SK-MEL-5 (cell line): ENCODE data around the gene LGALS12. TPM values are rescaled to one million over a fixed set of nuclear protein-coding genes. Genes with fewer than 3 reads are reported as not detected.

ENCODE experiments used
- DNase-seq: peaks from one replicate; pipeline ENCODE4 v3.0.0-alpha.2; 2016; ENCODE audit warnings: low read depth, low spot score
- in situ Hi-C: cut with HindIII; loops from 2 replicates; pipeline ENCODE4 v1.10.0; 2016; ENCODE audit warnings: low sequenced_read_pairs, high pct_unique_total_duplicates, low pct_unique_long_range_greater_than_20kb
- total RNA-seq: library from RNA; depleted of rRNA; stranded (reverse); fragments of >200 nt; shearing (Covaris generic); gene quantifications from 2 replicates; pipeline ENCODE4 v1.2.3, GENCODE V29; 2014

Gene LGALS12
- total RNA-seq, 1 experiment from 2014 or later = not detected

GRCh38 chr11:63501236-63501635 is 4.6 kb upstream of the LGALS12 start:
- no peak for DNase-seq
- in situ Hi-C loops = no loop called here

DNA sequence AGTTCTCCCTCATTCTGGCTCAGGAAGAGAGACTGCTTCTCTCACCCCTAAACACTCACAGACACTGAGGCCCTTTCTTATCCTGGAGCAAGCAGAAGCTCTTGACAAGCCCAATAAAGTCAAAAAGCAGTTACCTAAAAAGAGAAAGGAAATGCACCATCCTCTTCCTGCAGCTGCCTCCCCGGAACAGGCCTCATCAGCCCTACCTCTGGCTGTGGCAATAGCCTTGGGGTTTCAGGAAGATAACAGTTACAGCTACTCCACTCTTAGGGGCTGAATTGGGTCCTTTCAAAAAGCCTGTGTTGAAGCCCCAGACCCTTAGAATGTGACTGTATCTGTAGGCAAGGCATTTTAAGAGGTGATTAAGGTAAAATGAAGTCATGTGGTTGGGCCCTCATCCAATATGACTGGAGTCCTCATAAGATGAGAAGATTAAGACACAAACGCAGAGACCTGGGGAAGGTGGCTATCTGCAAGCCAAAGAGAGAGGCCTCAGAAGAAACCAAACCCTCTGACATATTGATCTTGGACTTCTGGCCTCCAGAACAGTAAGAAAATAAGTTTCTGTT is 3.5 kb upstream of the LGALS12 start:
- DNase-seq = no peak
- in situ Hi-C loops = no loop called here

DNA sequence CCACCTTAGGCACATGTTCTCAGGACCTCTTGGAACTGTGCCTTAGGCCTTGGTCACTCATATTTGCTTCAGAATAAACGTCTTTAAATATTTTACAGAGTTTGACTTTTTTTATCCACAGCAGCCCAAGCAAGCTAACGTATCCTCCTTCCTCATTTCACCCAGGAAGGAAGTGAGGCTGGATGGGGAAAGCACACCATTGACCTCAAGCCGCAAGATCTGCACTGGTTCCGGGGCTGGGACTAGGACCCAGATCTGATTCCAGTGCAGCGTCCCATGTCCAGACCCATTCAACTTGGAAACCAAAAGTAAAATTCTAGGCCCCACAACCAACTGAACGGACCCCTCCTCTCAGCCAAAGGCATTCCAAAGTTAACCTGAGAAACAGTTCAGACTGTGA is 2.4 kb upstream of the LGALS12 start:
- in situ Hi-C loops = no loop called here
- no peak for DNase-seq

- in situ Hi-C loops = no loop called here
- DNase-seq = no peak
Observed at GRCh38 chr11:63504054-63504453, 1.8 kb upstream of the LGALS12 start.

GRCh38 chr11:63504933-63505586 is 824 bp upstream of the LGALS12 start:
- in situ Hi-C loops = no loop called here
- DNase-seq = no peak

GRCh38 chr11:63506876-63507275 is 992 bp downstream of the LGALS12 start:
- in situ Hi-C loops = no loop called here
- DNase-seq = no peak

DNA sequence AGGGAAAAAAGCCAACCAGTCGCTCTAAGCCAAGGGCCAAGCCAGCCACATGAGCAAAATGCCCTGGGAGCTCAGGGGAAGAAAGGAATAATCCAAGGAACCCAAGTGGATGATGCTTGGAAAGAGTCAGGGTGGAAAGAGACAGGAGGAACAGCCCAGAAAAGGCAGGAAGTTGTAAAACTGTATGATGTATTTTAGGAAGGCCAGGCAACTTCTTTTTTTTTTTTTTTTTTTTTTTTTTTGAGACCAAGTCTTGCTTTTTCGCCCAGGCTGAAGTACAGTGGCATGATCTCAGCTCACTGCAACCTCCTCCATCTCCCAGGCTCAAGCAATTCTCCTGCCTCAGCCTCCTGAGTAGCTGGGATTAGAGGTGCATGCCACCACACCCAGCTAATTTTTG is 1.6 kb downstream of the LGALS12 start:
- in situ Hi-C loops = no loop called here
- DNase-seq = no peak

DNA sequence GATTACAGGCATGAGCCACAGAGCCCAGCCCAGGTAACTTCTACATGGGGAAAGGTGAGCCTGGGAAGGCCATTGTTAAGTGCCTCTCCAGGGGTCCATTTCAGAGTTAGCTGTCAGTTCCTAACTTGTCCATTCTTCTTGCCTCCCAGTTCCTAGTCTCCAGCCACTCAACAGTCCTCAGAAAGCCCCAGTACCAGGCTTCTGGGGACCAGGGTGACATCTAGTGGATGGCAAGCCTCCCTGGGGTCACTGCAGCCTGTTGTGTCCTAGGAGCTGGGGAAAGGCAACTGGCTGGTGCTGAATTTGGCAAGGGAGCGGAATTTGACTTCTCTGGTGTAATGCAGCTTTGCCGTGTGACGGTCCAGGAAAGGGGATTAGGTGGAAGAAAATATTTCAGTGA is 2.1 kb downstream of the LGALS12 start:
- in situ Hi-C loops = no loop called here
- DNase-seq = peak; percentile 49

DNA sequence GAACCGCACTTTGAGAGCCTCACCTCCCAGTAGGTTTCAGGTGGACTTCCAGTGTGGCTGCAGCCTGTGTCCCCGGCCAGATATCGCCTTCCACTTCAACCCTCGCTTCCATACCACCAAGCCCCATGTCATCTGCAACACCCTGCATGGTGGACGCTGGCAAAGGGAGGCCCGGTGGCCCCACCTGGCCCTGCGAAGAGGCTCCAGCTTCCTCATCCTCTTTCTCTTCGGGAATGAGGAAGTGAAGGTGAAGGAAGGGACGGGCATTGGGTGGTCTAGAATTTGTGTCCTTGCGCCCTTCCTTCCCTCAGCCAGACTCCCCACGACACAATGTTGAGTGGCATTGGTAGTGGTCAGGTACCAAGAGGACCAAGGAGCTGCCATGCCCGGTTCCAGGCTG is 2.9 kb downstream of the LGALS12 start:
- DNase-seq = no peak
- in situ Hi-C loops = no loop called here

GRCh38 chr11:63510360-63511047 is 4.6 kb downstream of the LGALS12 start:
- in situ Hi-C loops = no loop called here

DNA sequence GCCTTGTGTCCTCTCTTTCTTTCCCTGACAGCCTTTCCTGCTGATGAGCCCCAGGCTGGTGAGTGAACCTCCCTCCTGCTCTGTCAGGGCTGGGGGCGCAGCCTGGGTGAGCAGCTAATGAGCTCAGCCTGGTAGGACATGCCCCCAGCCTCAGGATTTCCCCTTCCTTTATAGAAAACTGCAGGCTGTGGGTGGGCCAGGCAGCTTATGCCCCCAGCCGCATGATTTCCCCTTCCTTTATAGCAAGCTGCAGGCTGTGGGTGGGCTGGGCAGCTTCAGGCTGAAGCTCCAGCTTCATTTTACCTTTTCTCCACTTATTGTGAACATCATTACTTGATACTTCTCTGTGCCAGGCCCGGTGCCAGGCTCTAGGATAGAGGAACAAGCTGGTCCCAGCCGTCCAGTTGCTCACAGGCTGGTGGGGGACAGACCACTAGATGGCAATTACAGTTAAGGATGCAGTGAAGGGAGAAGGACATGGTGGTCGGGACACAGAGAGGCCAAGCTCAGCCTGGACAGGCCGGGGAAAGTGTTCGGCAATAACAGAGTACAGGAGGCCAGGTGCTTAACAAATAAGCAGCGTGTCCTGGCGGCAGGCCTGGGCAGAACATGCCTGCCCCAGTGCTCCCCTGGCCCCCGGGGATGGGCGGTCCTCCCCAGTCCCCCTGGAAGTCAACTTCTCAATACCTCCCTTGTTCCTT is 5.3 kb downstream of the LGALS12 start:
- in situ Hi-C loops = no loop called here

More at GRCh38 chr11:63510360-63511047, 4.6 kb downstream of the LGALS12 start:
- no peak for DNase-seq

GRCh38 chr11:63512816-63513215 is 6.9 kb downstream of the LGALS12 start:
- DNase-seq = no peak
- in situ Hi-C loops = no loop called here

More for the DNA sequence above, 5.3 kb downstream of the LGALS12 start:
- DNase-seq = no peak

GRCh38 chr11:63516109-63516508 is 10.2 kb downstream of the LGALS12 start:
- no peak for DNase-seq
- in situ Hi-C loops = no loop called here

GRCh38 chr11:63517156-63517555 is 11.3 kb downstream of the LGALS12 start:
- in situ Hi-C loops = no loop called here
- no peak for DNase-seq

- peak; percentile 9 for DNase-seq
Observed at GRCh38 chr11:63518548-63518947, 12.7 kb downstream of the LGALS12 start.

DNA sequence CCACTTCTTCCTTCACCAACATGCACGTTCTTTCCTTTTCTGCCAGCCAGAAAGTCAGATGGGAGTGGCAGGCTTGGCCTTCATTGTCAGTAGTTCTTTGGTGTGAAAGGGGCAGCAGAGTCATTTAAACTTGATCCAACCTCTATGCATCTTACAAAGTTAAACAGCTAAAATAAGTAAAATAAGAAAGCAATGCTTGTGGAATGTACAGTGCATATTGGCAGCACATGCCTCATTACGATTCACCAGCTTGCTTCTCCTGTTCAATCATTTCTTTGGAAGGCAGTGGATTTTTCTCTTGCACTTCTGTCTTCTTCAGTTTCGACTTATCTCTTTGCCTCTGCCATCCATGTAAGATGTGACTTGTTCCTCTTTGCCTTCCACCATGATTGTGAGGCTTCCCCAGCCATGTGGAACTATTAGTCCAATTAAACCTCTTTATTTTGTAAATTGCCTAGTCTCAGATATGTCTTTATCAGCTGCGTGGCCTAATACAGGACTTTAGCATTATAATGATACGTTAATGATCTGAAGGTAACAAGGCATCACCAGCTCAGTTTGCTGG is 14.8 kb downstream of the LGALS12 start:
- no peak for DNase-seq
- in situ Hi-C loops = no loop called here

More at GRCh38 chr11:63518548-63518947, 12.7 kb downstream of the LGALS12 start:
- in situ Hi-C loops = no loop called here

GRCh38 chr11:63521896-63522295 is 16.0 kb downstream of the LGALS12 start:
- in situ Hi-C loops = no loop called here
- DNase-seq = no peak

GRCh38 chr11:63523151-63523550 is 17.3 kb downstream of the LGALS12 start:
- DNase-seq = no peak
- in situ Hi-C loops = no loop called here
